Suprapubic skin (tissue), 3 donors: Measurements from ENCODE around the gene FYN.

ENCODE experiments used
- CTCF ChIP-seq, 2 donors: fragments of 200-600 bp in 1 of 2; fragments of 450-650 bp in 1 of 2; sonication (generic) in 1 of 2; IDR thresholded peaks; one replicate each; pipeline ENCODE4 v1.5.1; 2016 to 2019; ENCODE audit warnings: antibody characterized with exemption in 2 of 2, mild to moderate bottlenecking in 1 of 2, moderate library complexity in 1 of 2
- POLR2AphosphoS5 ChIP-seq, 3 donors: sonication (generic); formaldehyde crosslinking; IDR thresholded peaks; one replicate each; pipeline ENCODE4 v1.6.1; 2017; ENCODE audit warnings: antibody characterized with exemption in 3 of 3

GRCh38 chr6:111612379-111612778 lies 260.9 kb downstream of the FYN start:
- TF ChIP-seq POLR2AphosphoS5 (IDR thresholded peaks at IDR 0.05): no peak
- no peak for TF ChIP-seq CTCF (IDR thresholded peaks at IDR 0.05)
